DMS114 treated with DMSO at 0.1 percent for 48 hours (cell line): ENCODE data around the gene MOCS2.

Experiments
- DNase-seq: peaks from one replicate; lab custom pipeline; 2025; ENCODE audit not compliant: unreplicated experiment; lab: John Stamatoyannopoulos, UW

The MOCS2 gene

DNA sequence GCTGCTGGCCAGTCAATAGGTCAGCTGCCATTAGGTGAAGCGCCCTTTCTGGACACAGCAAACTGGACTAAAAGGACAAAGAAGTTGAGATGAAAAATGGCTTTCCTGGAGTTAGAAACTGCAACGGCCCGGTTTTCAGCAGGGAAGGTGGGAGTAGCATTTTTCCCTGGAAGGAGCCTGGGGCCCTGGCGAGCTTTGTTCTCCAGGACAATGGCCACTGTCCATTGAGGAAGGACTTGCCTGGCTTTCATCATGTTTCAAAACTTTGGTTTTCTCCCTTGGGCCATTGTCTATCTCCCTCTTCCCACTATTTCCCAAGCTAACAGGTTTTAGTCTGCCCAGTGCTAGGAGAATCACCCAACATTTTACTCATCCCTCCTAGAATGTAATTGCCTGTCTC is 56.2 kb downstream of the MOCS2 start:
- no peak for DNase-seq

DNA sequence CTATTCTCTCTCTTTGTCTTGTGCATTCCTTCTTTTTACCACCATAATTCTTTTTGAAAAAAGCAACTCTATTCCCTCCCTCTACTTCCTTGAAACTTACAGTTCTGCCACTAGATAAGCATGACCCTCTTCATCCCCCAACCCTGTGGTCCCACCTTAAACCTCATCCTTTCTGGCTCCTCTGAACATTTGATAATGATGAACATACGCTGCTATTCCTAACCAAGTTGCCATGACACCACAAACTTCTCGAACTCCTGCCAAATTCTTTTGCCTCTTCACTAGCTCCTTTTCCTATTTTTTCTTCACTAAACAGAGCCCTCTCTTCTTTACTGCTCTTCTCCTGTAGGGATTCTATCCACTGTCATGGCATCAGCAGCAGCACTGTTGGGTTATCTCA is 57.1 kb downstream of the MOCS2 start:
- DNase-seq = no peak

DNA sequence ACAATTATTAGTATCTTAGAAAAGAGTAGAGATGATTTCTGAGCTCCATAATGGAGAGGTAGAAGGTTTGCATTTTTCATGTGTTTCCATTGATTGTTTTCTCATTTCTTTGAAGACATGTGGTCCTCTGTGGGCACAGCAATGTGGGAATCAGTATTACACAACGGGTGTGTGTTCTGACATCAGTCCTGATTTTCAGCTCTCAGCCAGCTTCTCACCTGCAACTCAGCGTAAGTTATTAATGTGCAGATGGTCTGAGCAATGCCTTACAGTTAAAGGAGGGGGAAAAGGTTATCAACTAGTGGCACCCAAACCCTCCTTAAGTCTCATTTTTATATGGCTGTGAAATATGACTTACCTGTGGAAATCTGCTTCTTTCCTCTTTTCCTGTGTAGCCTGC is 61.3 kb downstream of the MOCS2 start:
- DNase-seq = no peak
